GM23248 (cell line): Measurements from ENCODE around the gene NELFB. TPM values are rescaled to one million over a fixed set of nuclear protein-coding genes. Genes with fewer than 3 reads are reported as not detected.

Experiments used
- DNase-seq: peaks from one replicate; pipeline ENCODE4 v3.0.0-alpha.2; 2015
- H2AFZ ChIP-seq: fragments of 200-600 bp; sonication (generic); 2 replicates; pipeline ENCODE4 v1.6.1; 2016; ENCODE audit warnings: antibody characterized with exemption
- H3F3A ChIP-seq: fragments of 200-600 bp; sonication (generic); 2 replicates; pipeline ENCODE4 v1.6.1; 2016; ENCODE audit warnings: mild to moderate bottlenecking, antibody characterized with exemption, mixed run types; ENCODE audit not compliant: insufficient read depth
- H3K27ac ChIP-seq: fragments of 200-600 bp; sonication (generic); 2 replicates; pipeline ENCODE4 v1.5.1; 2016; ENCODE audit warnings: mild to moderate bottlenecking
- H3K27me3 ChIP-seq: fragments of 200-600 bp; sonication (generic); replicated peaks from 2 replicates; pipeline ENCODE4 v1.6.1; 2016; ENCODE audit warnings: mild to moderate bottlenecking; ENCODE audit not compliant: insufficient read depth
- H3K36me3 ChIP-seq: fragments of 200-600 bp; sonication (generic); 2 replicates; pipeline ENCODE4 v1.6.1; 2016; ENCODE audit warnings: low read depth, mild to moderate bottlenecking
- H3K4me1 ChIP-seq: fragments of 200-600 bp; sonication (generic); 2 replicates; pipeline ENCODE4 v1.6.1; 2016; ENCODE audit warnings: mild to moderate bottlenecking; ENCODE audit not compliant: insufficient read depth
- H3K4me2 ChIP-seq: fragments of 200-600 bp; sonication (generic); one replicate; pipeline ENCODE4 v1.6.1; 2016; ENCODE audit warnings: mild to moderate bottlenecking; ENCODE audit not compliant: unreplicated experiment
- H3K4me3 ChIP-seq: fragments of 200-600 bp; sonication (generic); 2 replicates; pipeline ENCODE4 v1.5.1; 2016; ENCODE audit warnings: mild to moderate bottlenecking
- H3K79me2 ChIP-seq: fragments of 200-600 bp; sonication (generic); 2 replicates; pipeline ENCODE4 v1.6.1; 2016; ENCODE audit warnings: mild to moderate bottlenecking; ENCODE audit not compliant: insufficient read depth
- H3K9ac ChIP-seq: fragments of 200-600 bp; sonication (generic); 2 replicates; pipeline ENCODE4 v1.6.1; 2016; ENCODE audit warnings: mild to moderate bottlenecking
- H3K9me2 ChIP-seq: fragments of 200-600 bp; sonication (generic); 2 replicates; pipeline ENCODE4 v1.6.1; 2016; ENCODE audit warnings: mixed run types, mild to moderate bottlenecking, moderate library complexity; ENCODE audit not compliant: insufficient read depth
- H3K9me3 ChIP-seq: fragments of 200-600 bp; sonication (generic); one replicate; pipeline ENCODE4 v1.6.1; 2017; ENCODE audit warnings: low read depth
- H4K20me1 ChIP-seq: fragments of 200-600 bp; sonication (generic); 2 replicates; pipeline ENCODE4 v1.6.0; 2016; ENCODE audit not compliant: insufficient read depth
- EZH2 ChIP-seq: fragments of 200-600 bp; sonication (generic); IDR thresholded peaks from 2 replicates; pipeline ENCODE4 v1.6.1; 2018; ENCODE audit warnings: antibody characterized with exemption, mild to moderate bottlenecking; ENCODE audit not compliant: insufficient read depth, poor library complexity, severe bottlenecking
- EZH2phosphoT487 ChIP-seq: fragments of 200-600 bp; sonication (generic); IDR thresholded peaks from 2 replicates; pipeline ENCODE4 v1.6.1; 2018; ENCODE audit warnings: antibody characterized with exemption, moderate library complexity, mild to moderate bottlenecking, low read depth; ENCODE audit not compliant: insufficient read depth
- WGBS, 2 experiments: methylation state at CpG; one replicate each; pipeline ENCODE4 v1.1.6; 2015 to 2017; ENCODE audit warnings: low lambda C conversion rate in 2 of 2, low coverage in 1 of 2; ENCODE audit errors: missing lambda C conversion rate in 2 of 2; 5-methylcytosine and 5-hydroxymethylcytosine counted together
- in situ Hi-C: fragments of 300-500 bp; cut with MboI; formaldehyde crosslinking; loops from 2 replicates; pipeline ENCODE4 v1.15.0; 2020
- polyA plus RNA-seq: library from polyadenylated mRNA; unstranded; fragments of >200 nt; fragmentation: Nextera tagmentation; extraction: Ambion mirVana; gene quantifications from 2 replicates; pipeline ENCODE4 v1.2.1, GENCODE V29; 2016
- total RNA-seq: library from RNA; depleted of rRNA; stranded (reverse); fragments of >200 nt; shearing (Covaris generic); gene quantifications from 2 replicates; pipeline ENCODE4 v1.2.3, GENCODE V29; 2014; rRNA removed

The NELFB gene
- total RNA-seq = 65.0 and 69.6 TPM in 2 replicates
- polyA plus RNA-seq = 34.4 and 38.5 TPM in 2 replicates

DNA sequence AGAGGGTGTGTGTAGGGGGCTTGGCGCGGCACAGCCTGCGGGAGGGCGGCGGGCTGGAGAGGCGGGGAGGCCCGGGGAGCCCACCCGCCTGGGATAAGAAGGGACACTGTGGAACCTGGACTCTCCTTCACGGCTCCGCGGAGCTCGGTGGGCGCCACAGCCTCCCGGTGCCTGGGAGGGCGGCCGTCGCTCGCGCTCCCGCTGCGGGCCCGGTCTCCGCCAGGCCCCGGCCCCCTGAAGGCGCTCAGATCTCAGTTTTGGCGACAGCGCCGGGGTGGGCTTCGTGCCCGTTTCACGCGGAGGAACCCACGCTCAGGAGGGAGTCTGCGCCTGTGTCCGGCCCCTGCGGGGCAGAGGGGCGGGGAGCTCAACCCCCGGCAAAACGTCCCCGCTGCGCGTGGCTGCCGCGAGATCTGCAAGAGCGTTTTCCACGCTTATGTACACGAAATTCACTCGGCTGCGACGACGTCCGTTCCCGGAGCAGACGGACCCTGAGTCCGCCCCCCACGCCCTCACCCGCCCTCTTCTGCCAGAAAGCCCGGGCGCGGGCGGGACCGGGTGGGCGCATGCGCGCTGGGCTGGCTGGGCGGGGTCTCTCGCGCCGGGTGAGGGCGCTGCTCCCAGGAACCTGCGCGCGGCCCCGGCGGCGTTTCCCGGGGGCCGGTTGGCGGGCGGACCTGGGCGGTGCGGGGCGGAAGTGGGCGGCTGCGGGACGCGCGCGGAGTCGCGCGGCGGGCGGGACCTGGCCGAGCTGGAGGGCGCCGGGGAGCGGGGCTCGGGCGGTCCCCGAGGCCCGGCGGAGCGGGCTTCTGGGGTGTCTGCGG, at the start of gene NELFB:
NELFB (plus strand) TSS at position 704 of the 824 bp plus-strand sequence.
- no peaks in the 10 kb centered on the region for H3K27me3 ChIP-seq
- TF ChIP-seq EZH2phosphoT487 = no peak
- no peak for TF ChIP-seq EZH2
- no peaks in the 10 kb centered on the region for H3K9me2 ChIP-seq
- no peaks in the 10 kb centered on the region for H3F3A ChIP-seq
- H3K4me1 ChIP-seq = 0 out of 2 replicates have a peak, but pooled peaks cover 3% of the 10 kb centered on the region
- in situ Hi-C loops = no loop called here
- WGBS, 2 experiments = 1 to 3% methylated on average over 41 to 66 of the region's 105 CpGs
- peak within 1 kb of the TSS; percentile 92 for H3K4me3 ChIP-seq
- H3K4me2 ChIP-seq = peak within 1 kb of the TSS; percentile 88
- H3K79me2 ChIP-seq = peaks cover 41% of the 10 kb centered on the region
- H3K9me3 ChIP-seq = no peaks in the 10 kb centered on the region
- 0 out of 2 replicates have a peak within 1 kb of the TSS, but pooled peaks have one; percentile 28 for H3K27ac ChIP-seq
- no peaks in the 10 kb centered on the region; the same call in 1 of the 2 replicates for H3K36me3 ChIP-seq
- DNase-seq = peak; percentile 90
- H4K20me1 ChIP-seq = no peaks in the 10 kb centered on the region
- H2AFZ ChIP-seq = peak within 1 kb of the TSS; percentile 96
- H3K9ac ChIP-seq = peak within 1 kb of the TSS; percentile 85

GRCh38 chr9:137206602-137207001, 48.5 kb upstream of the NELFB start:
- no peak for DNase-seq
- no peaks in the 10 kb centered on the region for H3K36me3 ChIP-seq
- peaks cover 57% of the 10 kb centered on the region for H3K79me2 ChIP-seq
- peak overlapping the region; percentile 89 for H3K4me3 ChIP-seq
- H3K27ac ChIP-seq = no peak overlapping the region
- H3K9me3 ChIP-seq = no peaks in the 10 kb centered on the region
- no peak for TF ChIP-seq EZH2phosphoT487
- no peak for TF ChIP-seq EZH2
- H3F3A ChIP-seq = no peaks in the 10 kb centered on the region; the same call in 1 of the 2 replicates
- H2AFZ ChIP-seq = no peak overlapping the region
- WGBS, 2 experiments = 88 to 93% methylated on average over 7 of the region's 7 CpGs
- H3K27me3 ChIP-seq = no peaks in the 10 kb centered on the region
- H3K9ac ChIP-seq = peak overlapping the region; percentile 92
- no peaks in the 10 kb centered on the region for H3K9me2 ChIP-seq
- in situ Hi-C loops = no loop called here
- no peaks in the 10 kb centered on the region for H4K20me1 ChIP-seq
- peaks cover 14% of the 10 kb centered on the region for H3K4me1 ChIP-seq
- peak overlapping the region; percentile 93 for H3K4me2 ChIP-seq

- H3K4me3 ChIP-seq = no peak overlapping the region
- H3K9ac ChIP-seq = no peak overlapping the region
- peaks cover 2% of the 10 kb centered on the region for H3K4me1 ChIP-seq
- peaks cover 10% of the 10 kb centered on the region for H3K79me2 ChIP-seq
- no peaks in the 10 kb centered on the region for H3K9me2 ChIP-seq
- H3K9me3 ChIP-seq = no peaks in the 10 kb centered on the region
- in situ Hi-C loops = loop anchor here (10.0 kb wide), 1 partner anchor 87 kb away; no protein-coding TSS in a partner anchor
- H2AFZ ChIP-seq = no peak overlapping the region
- DNase-seq = no peak
- H3K27ac ChIP-seq = no peak overlapping the region
- 79 to 84% methylated on average over 11 to 13 of the region's 13 CpGs for WGBS, 2 experiments
- no peaks in the 10 kb centered on the region for H3K36me3 ChIP-seq
- no peaks in the 10 kb centered on the region for H3F3A ChIP-seq
- no peaks in the 10 kb centered on the region for H4K20me1 ChIP-seq
- no peak overlapping the region for H3K4me2 ChIP-seq
- H3K27me3 ChIP-seq = no peaks in the 10 kb centered on the region
- TF ChIP-seq EZH2phosphoT487 = no peak
- no peak for TF ChIP-seq EZH2
These were observed 43.6 kb upstream of the NELFB start for GRCh38 chr9:137211532-137211931.

DNA sequence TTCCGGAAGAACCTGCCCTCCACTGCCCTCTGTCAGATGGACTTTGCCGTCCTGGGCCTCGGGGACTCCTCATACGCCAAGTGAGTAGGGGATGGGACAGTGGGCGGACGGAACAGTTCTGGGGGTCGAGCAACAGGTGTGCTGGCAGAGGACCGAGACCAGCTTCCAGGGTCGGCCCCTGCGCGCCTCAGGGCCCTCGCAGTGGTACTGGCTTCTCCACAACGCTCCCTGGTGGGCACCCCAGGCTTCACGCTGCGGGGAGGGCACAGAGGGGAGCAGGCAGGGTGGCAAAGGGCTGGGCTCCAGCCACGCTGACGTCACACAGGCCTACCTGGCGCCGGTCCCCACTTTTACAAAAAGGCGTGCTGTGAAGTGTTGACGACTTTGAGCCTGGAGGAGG, 42.6 kb upstream of the NELFB start:
- in situ Hi-C loops = loop anchor here (10.0 kb wide), 1 partner anchor 88 kb away; no protein-coding TSS in a partner anchor
- WGBS, 2 experiments = 85 to 87% methylated on average over 20 to 21 of the region's 21 CpGs
- TF ChIP-seq EZH2phosphoT487 (no peak), EZH2 (no peak)
- Histone ChIP-seq H3K4me1 (peaks cover 8% of the 10 kb centered on the region; the same call in 1 of the 2 replicates), H3F3A (no peaks in the 10 kb centered on the region), H3K9ac (no peak overlapping the region), H3K79me2 (peaks cover under 1% of the 10 kb centered on the region; the same call in 1 of the 2 replicates), H3K9me3 (no peaks in the 10 kb centered on the region), H2AFZ (no peak overlapping the region), H4K20me1 (no peaks in the 10 kb centered on the region), H3K4me2 (no peak overlapping the region), H3K9me2 (no peaks in the 10 kb centered on the region), H3K27me3 (no peaks in the 10 kb centered on the region), H3K27ac (no peak overlapping the region), H3K36me3 (no peaks in the 10 kb centered on the region), H3K4me3 (no peak overlapping the region)
- DNase-seq = no peak
